Body of pancreas (tissue), 4 donors: ENCODE data around the gene FBXL7.

Experiments
- CTCF ChIP-seq, 7 experiments: fragments of 450-650 bp in 4 of 7; fragments of 200-600 bp in 3 of 7; sonication (generic) in 3 of 7; IDR thresholded peaks; one replicate each; pipeline ENCODE4 v1.5.1; 2016 to 2019; ENCODE audit warnings: antibody characterized with exemption in 7 of 7
- POLR2A ChIP-seq, 3 donors: fragments of 450-650 bp; IDR thresholded peaks; one replicate each; pipeline ENCODE4 v1.6.1; 2016; ENCODE audit warnings: antibody characterized with exemption in 3 of 3, mild to moderate bottlenecking in 2 of 3

DNA sequence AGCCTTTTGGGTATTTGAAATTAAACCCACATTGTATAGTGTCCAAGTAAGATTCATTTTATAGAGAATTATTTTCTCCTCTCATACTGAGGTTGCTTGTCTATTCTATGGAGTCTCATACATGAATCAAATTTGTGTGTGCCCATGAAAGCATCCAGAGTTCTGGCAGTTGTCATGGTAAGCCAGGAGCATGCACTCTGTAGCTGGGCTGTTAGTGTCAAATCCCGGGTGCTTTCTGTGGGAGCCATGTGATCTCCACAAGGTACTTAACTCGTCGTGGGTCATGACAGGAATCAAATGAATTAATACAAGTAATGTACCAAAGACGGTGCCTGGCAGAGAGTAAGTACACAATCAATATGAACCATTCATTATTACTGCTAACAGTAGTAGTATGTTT is 58.7 kb downstream of the FBXL7 start:
- no peak for TF ChIP-seq CTCF (IDR thresholded peaks at IDR 0.05)
- TF ChIP-seq POLR2A (IDR thresholded peaks at IDR 0.05), result no peak
